Fibroblast of skin of right biceps (primary cell): Measurements from ENCODE around the gene KDM4C.
"Not testable (repeated sequence)": the region's sequence is repeated elsewhere in the genome, so short reads cannot be mapped to it uniquely, and the experiment has no call there.

Experiments used
- DNase-seq: peaks from one replicate; pipeline ENCODE4 v3.0.0-alpha.2; 2013

KDM4C gene

GRCh38 chr9:6757456-6758247 lies at the start of gene KDM4C:
TSS of gene KDM4C (plus strand) at chr9:6757973. CDS start at chr9:6792989, 35,016 bp downstream.
- peak; percentile 95 for DNase-seq

- DNase-seq: no peak
Observed at GRCh38 chr9:6708732-6709131, 49.0 kb upstream of the KDM4C start.

- peak; percentile 46 for DNase-seq
Observed at GRCh38 chr9:6711403-6711802, 46.4 kb upstream of the KDM4C start.

- DNase-seq: no peak
Observed at GRCh38 chr9:6712041-6712440, 45.7 kb upstream of the KDM4C start.

- DNase-seq: no peak
Observed at GRCh38 chr9:6714176-6714575, 43.6 kb upstream of the KDM4C start.

GRCh38 chr9:6715153-6715754 lies 42.5 kb upstream of the KDM4C start:
- not testable (repeated sequence) for DNase-seq

GRCh38 chr9:6715755-6716643 lies 41.8 kb upstream of the KDM4C start:
- peak; percentile 30 for DNase-seq

GRCh38 chr9:6716766-6717165 lies 41.0 kb upstream of the KDM4C start:
- no peak for DNase-seq

- no peak for DNase-seq
Observed at GRCh38 chr9:6723881-6724420, 33.8 kb upstream of the KDM4C start.

- DNase-seq: no peak
Observed at GRCh38 chr9:6733257-6733656, 24.5 kb upstream of the KDM4C start.

GRCh38 chr9:6733831-6734230 lies 23.9 kb upstream of the KDM4C start:
- DNase-seq: no peak

GRCh38 chr9:6735422-6735821 lies 22.4 kb upstream of the KDM4C start:
- DNase-seq: no peak

GRCh38 chr9:6739218-6739617 lies 18.6 kb upstream of the KDM4C start:
- DNase-seq: no peak

GRCh38 chr9:6748861-6749260 lies 8.9 kb upstream of the KDM4C start:
- DNase-seq: not testable (repeated sequence)

GRCh38 chr9:6754861-6755260 lies 2.9 kb upstream of the KDM4C start:
- DNase-seq: not testable (repeated sequence)

- no peak for DNase-seq
Observed at GRCh38 chr9:6757132-6757455, 679 bp upstream of the KDM4C start.

GRCh38 chr9:6758248-6758497 lies 400 bp downstream of the KDM4C start:
- no peak for DNase-seq

- DNase-seq: no peak
Observed at GRCh38 chr9:6758498-6759184, 868 bp downstream of the KDM4C start.

- peak; percentile 87 for DNase-seq
Observed at GRCh38 chr9:6759185-6759977, 1.6 kb downstream of the KDM4C start.

GRCh38 chr9:6761306-6761705 lies 3.5 kb downstream of the KDM4C start:
- DNase-seq: no peak

- no peak for DNase-seq
Observed at GRCh38 chr9:6763244-6763643, 5.5 kb downstream of the KDM4C start.

- no peak for DNase-seq
Observed at GRCh38 chr9:6764011-6764410, 6.2 kb downstream of the KDM4C start.
